Activated T-cell treated with anti-CD3 and anti-CD28 coated beads for 48 hours (primary cell): ENCODE data around the gene DNAJB12.
"Not testable (repeated sequence)": the region's sequence is repeated elsewhere in the genome, so short reads cannot be mapped to it uniquely, and the experiment has no call there.

ENCODE experiments used
- DNase-seq: peaks from one replicate; pipeline ENCODE4 v3.0.0-alpha.2; 2020; ENCODE audit warnings: low read depth

Gene DNAJB12

GRCh38 chr10:72315611-72316385 is 38.9 kb downstream of the DNAJB12 start:
- DNase-seq, result no peak

GRCh38 chr10:72315054-72315453 is 39.7 kb downstream of the DNAJB12 start:
- no peak for DNase-seq

GRCh38 chr10:72314263-72314662 is 40.5 kb downstream of the DNAJB12 start:
- DNase-seq, result no peak

- DNase-seq, result no peak
Measured at GRCh38 chr10:72312865-72313391, 41.8 kb downstream of the DNAJB12 start.

GRCh38 chr10:72311667-72312066 is 43.1 kb downstream of the DNAJB12 start:
- DNase-seq, result no peak

- DNase-seq, result no peak
Measured at GRCh38 chr10:72310636-72311035, 44.1 kb downstream of the DNAJB12 start.

GRCh38 chr10:72310241-72310633 is 44.5 kb downstream of the DNAJB12 start:
- DNase-seq, result no peak

- DNase-seq, result no peak
Measured at GRCh38 chr10:72309290-72310240, 45.2 kb downstream of the DNAJB12 start.

- DNase-seq, result no peak
Measured at GRCh38 chr10:72308320-72308987, 46.3 kb downstream of the DNAJB12 start.

GRCh38 chr10:72307711-72308110 is 47.0 kb downstream of the DNAJB12 start:
- not testable (repeated sequence) for DNase-seq

GRCh38 chr10:72306215-72306760 is 48.4 kb downstream of the DNAJB12 start:
- DNase-seq, result no peak

GRCh38 chr10:72303424-72304128 is 51.1 kb downstream of the DNAJB12 start:
- DNase-seq, result no peak

- no peak for DNase-seq
Measured at GRCh38 chr10:72298592-72299519, 55.9 kb downstream of the DNAJB12 start.

- DNase-seq, result peak; percentile 94
Measured at GRCh38 chr10:72297805-72298591, 56.7 kb downstream of the DNAJB12 start.

GRCh38 chr10:72297281-72297804 is 57.4 kb downstream of the DNAJB12 start:
- DNase-seq, result peak; percentile 92

- DNase-seq, result not testable (repeated sequence)
Measured at GRCh38 chr10:72296829-72297280, 57.9 kb downstream of the DNAJB12 start.

GRCh38 chr10:72295330-72295910 is 59.3 kb downstream of the DNAJB12 start:
- DNase-seq, result no peak

GRCh38 chr10:72292223-72292691 is 62.5 kb downstream of the DNAJB12 start:
- peak; percentile 58 for DNase-seq
